K562 (cell line): ENCODE results near the gene TMED5.

Source experiments
- ATF7 ChIP-seq: fragments of 450-650 bp; IDR thresholded peaks from 2 replicates; pipeline ENCODE4 v1.7.1; 2014; ENCODE audit warnings: mild to moderate bottlenecking, moderate library complexity
- MLLT1 ChIP-seq, 2 experiments: fragments of 450-650 bp; IDR thresholded peaks; 2 replicates each; pipeline ENCODE4 v1.6.1; 2016
- ZBTB33 ChIP-seq: sonication (generic); formaldehyde crosslinking; IDR thresholded peaks from 2 replicates; pipeline ENCODE4 v1.8.1; 2023; ENCODE audit warnings: mild to moderate bottlenecking, missing genetic modification reagents

- TF ChIP-seq MLLT1 (IDR thresholded peaks at IDR 0.05), result no peak
- no peak for TF ChIP-seq ZBTB33 (CRISPR knock-in tag)
- no peak for TF ChIP-seq ATF7
These were observed 47.6 kb downstream of the TMED5 start for GRCh38 chr1:93132638-93133037.
